ENCODE measurements around the gene FRAS1. TPM values are rescaled to one million over a fixed set of nuclear protein-coding genes. Genes with fewer than 3 reads are reported as not detected.
"Not testable (repeated sequence)": the region's sequence is repeated elsewhere in the genome, so short reads cannot be mapped to it uniquely, and the experiment has no call there.

Gene FRAS1
- total RNA-seq, 2 donors from 2014 or later: 2.0 to 7.1 TPM

DNA sequence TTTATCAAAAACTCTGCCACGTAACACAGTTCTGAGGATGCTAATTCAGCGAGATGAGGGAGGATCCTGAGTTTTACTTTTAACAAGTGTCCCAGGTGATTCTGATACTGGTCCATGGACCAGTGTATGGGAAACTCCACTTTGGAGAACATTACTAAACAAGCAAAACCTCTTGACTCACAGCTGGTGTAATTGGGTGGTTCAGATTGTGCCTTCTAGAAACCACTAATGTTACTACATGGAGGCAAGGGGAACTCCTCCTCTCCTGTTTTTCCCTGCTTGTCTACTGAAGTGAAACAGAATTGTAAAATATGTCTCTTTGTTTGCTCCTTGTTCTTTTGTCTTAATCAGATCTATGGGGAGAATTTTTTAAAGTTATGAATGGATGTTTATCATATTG, 62.6 kb downstream of the FRAS1 start:
- Histone ChIP-seq H3K9me3 (no peaks in the 10 kb centered on the region), H3K36me3 (no peaks in the 10 kb centered on the region), H3K27me3 (replicated peaks; ENCODE audit: insufficient read depth) (no peaks in the 10 kb centered on the region), H3K4me1 (ENCODE audit: control insufficient read depth in 1 of 2, low read depth in 2 of 2) (peaks cover 4 to 22% of the 10 kb centered on the region in 2 donors), H3K4me3 (no peak overlapping the region), H3K27ac (no peak overlapping the region)
- DNase-seq (ENCODE audit: low spot score) (no peak), ATAC-seq (ENCODE audit: insufficient number of reproducible peaks, low FRiP score, low read depth) (no peak)
- TF ChIP-seq, protein P1, sequence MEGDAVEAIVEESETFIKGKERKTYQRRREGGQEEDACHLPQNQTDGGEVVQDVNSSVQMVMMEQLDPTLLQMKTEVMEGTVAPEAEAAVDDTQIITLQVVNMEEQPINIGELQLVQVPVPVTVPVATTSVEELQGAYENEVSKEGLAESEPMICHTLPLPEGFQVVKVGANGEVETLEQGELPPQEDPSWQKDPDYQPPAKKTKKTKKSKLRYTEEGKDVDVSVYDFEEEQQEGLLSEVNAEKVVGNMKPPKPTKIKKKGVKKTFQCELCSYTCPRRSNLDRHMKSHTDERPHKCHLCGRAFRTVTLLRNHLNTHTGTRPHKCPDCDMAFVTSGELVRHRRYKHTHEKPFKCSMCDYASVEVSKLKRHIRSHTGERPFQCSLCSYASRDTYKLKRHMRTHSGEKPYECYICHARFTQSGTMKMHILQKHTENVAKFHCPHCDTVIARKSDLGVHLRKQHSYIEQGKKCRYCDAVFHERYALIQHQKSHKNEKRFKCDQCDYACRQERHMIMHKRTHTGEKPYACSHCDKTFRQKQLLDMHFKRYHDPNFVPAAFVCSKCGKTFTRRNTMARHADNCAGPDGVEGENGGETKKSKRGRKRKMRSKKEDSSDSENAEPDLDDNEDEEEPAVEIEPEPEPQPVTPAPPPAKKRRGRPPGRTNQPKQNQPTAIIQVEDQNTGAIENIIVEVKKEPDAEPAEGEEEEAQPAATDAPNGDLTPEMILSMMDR (IDR thresholded peaks at IDR 0.05): no peak

DNA sequence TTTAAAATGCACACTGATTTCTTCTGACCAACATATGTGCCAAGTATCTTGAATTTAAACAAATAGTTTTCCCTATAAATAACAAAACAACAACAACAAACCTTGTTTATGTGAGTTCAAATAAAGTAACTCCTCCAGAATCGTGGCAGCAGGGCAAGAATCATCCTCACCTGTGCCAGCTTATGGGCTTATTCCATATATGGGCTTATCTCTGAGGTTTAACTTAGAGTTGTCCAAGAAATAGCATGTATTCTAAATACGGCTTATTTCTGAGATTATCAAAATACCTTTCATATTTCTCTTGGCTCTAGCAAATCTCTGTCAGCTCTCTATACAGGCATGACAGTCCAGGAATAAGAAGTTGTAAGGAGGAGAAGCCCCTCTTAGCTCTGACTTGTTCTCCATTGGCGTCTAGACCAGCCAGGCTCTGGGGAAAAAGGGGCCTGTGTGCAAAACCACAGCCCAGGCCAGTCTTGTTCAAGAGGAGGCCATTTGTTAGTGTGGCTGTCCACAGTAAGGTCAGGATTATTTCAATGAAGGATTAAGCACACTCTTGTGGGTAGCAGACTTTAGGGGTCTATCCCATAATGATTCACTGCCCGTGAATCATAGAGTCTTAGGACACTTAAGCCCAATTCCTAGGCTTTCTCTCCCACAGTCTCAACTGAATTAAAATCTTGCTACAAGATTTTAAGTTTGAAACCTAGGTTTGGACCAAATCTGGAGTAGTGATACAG, 63.2 kb downstream of the FRAS1 start:
- H3K9me3 ChIP-seq: no peaks in the 10 kb centered on the region
- no peak for ATAC-seq (ENCODE audit: insufficient number of reproducible peaks, low FRiP score, low read depth)
- peaks cover 4 to 22% of the 10 kb centered on the region in 2 donors for H3K4me1 ChIP-seq (ENCODE audit: control insufficient read depth in 1 of 2, low read depth in 2 of 2)
- H3K27ac ChIP-seq: peak overlapping the region in 1 of 2 donors; percentile 13
- DNase-seq (ENCODE audit: low spot score): no peak
- TF ChIP-seq, protein P1 (IDR thresholded peaks at IDR 0.05): no peak
- no peak overlapping the region for H3K4me3 ChIP-seq
- H3K36me3 ChIP-seq: no peaks in the 10 kb centered on the region
- no peaks in the 10 kb centered on the region for H3K27me3 ChIP-seq (replicated peaks; ENCODE audit: insufficient read depth)

DNA sequence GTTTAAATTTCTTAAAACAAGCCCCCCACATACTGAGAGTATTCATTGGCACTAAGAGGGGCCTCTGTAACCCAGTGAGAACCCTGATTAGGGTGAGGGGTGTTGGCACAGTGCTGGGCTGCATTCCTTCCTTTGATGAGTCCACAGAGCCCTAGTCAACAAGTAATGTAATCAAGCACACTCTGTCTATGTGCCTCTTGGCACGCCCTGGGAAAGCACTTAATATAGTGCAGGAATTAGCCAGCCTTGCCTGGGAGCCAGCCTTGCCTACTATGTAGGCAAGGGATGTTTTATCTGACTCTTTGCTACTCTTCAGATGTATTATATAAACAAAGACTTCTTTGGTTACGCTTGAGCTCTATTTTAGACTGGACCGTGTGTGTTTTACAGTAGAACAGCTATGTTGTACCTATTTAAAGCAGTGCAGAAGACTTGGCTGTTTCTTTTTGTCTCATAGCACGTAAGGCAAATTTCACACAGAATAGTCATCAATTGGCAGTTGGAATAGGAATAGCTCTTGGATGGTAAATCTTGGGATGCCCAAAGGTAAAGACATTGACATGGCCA, 64.3 kb downstream of the FRAS1 start:
- ATAC-seq (ENCODE audit: insufficient number of reproducible peaks, low FRiP score, low read depth) (no peak), DNase-seq (ENCODE audit: low spot score) (no peak)
- H3K9me3 ChIP-seq: no peaks in the 10 kb centered on the region
- no peaks in the 10 kb centered on the region for H3K36me3 ChIP-seq
- H3K27me3 ChIP-seq (replicated peaks; ENCODE audit: insufficient read depth): no peaks in the 10 kb centered on the region
- H3K4me1 ChIP-seq (ENCODE audit: control insufficient read depth in 1 of 2, low read depth in 2 of 2): peaks cover 4 to 22% of the 10 kb centered on the region in 2 donors
- H3K4me3 ChIP-seq: no peak overlapping the region
- H3K27ac ChIP-seq: peak overlapping the region in 1 of 2 donors; percentile 13
- TF ChIP-seq, protein P1 (IDR thresholded peaks at IDR 0.05): no peak

DNA sequence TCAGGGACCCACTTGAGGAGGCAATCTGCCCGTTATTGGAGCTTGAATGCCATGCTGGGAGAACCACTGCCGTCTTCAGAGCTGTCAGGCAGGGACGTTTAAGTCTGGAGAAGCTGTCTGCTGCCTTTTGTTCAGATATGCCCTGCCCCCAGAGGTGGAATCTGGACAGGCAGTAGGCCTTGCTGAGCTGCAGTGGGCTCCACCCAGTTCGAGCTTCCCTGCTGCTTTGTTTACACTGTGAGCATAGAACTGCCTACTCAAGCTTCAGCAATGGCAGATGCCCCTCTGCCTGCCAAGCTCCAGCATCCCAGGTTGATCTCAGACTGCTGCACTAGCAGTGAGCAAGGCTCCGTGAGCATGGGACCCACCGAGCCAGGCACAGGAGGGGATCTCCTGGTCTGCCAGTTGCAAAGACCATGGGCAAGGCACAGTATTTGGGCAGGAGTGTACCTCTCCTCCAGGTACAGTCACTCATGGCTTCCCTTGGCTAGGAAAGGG, 68.8 kb downstream of the FRAS1 start:
- not testable (repeated sequence) for H3K4me3 ChIP-seq; ATAC-seq (ENCODE audit: insufficient number of reproducible peaks, low FRiP score, low read depth); H3K27ac ChIP-seq; H3K36me3 ChIP-seq; H3K9me3 ChIP-seq; DNase-seq (ENCODE audit: low spot score); H3K27me3 ChIP-seq (replicated peaks; ENCODE audit: insufficient read depth)
- H3K4me1 ChIP-seq (ENCODE audit: control insufficient read depth in 1 of 2, low read depth in 2 of 2): peaks cover 0 to 11% of the 10 kb centered on the region in 2 donors

DNA sequence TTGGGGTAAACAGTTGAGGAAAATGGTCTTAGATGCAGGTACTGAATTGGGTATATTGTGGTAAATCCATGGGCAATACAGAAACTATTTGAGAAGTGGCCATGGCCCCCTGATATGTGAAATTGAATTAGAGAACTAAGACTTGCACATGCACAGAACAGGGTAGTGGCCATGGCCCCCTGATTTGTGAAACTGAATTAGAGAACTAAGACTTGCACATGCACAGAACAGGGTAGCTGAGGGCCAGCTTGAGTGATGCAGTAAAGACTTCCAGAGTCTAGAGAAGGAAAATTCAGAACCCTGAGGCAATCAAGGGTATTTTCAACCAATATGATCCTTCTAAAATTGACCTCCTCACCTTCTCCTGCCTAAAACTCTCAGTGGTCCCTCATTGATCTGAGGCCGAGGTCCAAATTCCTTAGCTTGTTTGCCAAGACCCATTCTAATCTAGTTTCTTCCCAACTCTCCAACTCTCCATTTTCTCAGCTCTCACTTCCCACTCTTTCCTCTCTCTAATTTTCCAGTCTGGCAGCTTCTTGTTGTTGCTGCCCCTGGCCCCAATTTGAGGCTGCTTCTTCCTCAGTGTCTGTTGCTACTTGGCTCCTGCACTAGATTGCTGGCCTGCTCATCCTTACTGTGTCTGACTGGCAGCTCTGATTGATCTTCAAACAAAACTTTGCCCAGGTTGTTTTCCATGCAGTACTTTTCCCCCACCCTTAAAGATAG, 72.4 kb downstream of the FRAS1 start:
- Histone ChIP-seq H3K4me3 (no peak overlapping the region), H3K27me3 (replicated peaks; ENCODE audit: insufficient read depth) (no peaks in the 10 kb centered on the region), H3K4me1 (ENCODE audit: control insufficient read depth in 1 of 2, low read depth in 2 of 2) (no peaks in the 10 kb centered on the region), H3K27ac (no peak overlapping the region), H3K36me3 (no peaks in the 10 kb centered on the region), H3K9me3 (no peaks in the 10 kb centered on the region)
- TF ChIP-seq, protein P1 (IDR thresholded peaks at IDR 0.05): no peak
- ATAC-seq (ENCODE audit: insufficient number of reproducible peaks, low FRiP score, low read depth) (no peak), DNase-seq (ENCODE audit: low spot score) (no peak)

All from thoracic aorta (tissue), 2 donors.